Fibroblast of pulmonary artery (primary cell): Measurements from ENCODE around the gene NBAS.

Experiments
- DNase-seq: peaks from one replicate; pipeline ENCODE4 v3.0.0-alpha.2; 2010; ENCODE audit warnings: low read depth
- H3K4me3 ChIP-seq: replicated peaks from 2 replicates; pipeline ENCODE4 v1.5.1; 2011; ENCODE audit warnings: low read depth, mild to moderate bottlenecking, control low read depth, low read length, moderate library complexity
- TF ChIP-seq, protein P1 (sequence below): IDR thresholded peaks from 2 replicates; pipeline ENCODE4 v1.5.1; 2011; ENCODE audit warnings: mild to moderate bottlenecking, control low read depth, low read length, inconsistent platforms; ENCODE audit errors: missing control alignments

The NBAS gene

DNA sequence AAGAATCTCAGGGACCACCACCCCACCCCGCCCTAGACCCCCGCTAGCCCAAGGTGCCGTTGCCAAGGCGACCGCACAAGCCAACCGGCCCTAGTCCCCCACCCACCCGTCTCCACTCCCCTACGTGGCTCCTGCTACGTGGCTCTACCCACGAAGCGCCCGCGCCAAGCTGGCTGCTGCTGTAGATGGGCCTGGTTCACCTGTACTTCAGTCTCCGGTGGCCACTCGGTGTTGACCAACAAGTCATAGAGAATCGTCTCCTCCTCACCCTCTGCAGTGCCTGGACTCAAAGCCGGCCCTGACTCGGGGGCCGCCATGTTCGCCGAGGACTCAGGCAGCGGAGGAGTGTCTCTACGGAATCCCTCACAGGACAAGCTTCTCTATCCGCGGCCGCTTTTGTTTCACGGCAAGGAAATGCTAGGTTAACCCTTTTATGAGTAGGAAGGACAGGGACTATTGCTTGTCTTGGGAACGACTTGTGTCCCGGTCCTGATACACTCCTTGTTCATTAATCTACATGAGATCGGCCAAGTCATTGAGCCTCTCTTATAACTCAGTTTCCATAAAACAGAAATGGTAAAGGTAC lies at the start of gene NBAS:
Gene NBAS (minus strand): TSS at position 347 of the 586 bp plus-strand sequence. CDS start 30 bp downstream, at position 317.
- peak; percentile 90 for DNase-seq
- TF ChIP-seq, protein P1, sequence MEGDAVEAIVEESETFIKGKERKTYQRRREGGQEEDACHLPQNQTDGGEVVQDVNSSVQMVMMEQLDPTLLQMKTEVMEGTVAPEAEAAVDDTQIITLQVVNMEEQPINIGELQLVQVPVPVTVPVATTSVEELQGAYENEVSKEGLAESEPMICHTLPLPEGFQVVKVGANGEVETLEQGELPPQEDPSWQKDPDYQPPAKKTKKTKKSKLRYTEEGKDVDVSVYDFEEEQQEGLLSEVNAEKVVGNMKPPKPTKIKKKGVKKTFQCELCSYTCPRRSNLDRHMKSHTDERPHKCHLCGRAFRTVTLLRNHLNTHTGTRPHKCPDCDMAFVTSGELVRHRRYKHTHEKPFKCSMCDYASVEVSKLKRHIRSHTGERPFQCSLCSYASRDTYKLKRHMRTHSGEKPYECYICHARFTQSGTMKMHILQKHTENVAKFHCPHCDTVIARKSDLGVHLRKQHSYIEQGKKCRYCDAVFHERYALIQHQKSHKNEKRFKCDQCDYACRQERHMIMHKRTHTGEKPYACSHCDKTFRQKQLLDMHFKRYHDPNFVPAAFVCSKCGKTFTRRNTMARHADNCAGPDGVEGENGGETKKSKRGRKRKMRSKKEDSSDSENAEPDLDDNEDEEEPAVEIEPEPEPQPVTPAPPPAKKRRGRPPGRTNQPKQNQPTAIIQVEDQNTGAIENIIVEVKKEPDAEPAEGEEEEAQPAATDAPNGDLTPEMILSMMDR = no peak
- peak within 1 kb of the TSS; percentile 79 for H3K4me3 ChIP-seq

DNA sequence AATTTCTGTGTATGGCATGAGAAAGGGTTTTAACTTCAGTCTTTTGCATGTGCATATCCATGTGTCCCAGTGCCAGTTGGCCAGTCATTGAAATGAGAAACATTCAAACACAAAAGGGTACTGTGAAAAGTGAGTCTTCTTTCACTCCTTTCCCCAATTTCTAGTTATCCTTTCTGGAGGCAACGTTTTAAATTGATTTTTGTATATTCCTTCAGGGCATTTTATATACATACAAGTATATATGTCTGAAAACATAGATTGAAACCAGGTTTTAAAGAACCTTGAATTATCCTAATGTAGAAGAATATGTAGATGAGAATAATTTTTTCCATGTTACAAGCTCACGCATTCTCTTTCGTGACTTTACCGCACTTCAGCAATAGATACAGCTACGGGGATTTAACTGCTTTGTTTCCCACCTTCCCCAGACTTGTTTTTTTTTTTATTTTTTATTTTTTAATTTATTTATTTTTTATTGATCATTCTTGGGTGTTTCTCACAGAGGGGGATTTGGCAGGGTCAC lies 49.4 kb upstream of the NBAS start:
- H3K4me3 ChIP-seq = no peak overlapping the region
- TF ChIP-seq, protein P1 = no peak
- DNase-seq = no peak

DNA sequence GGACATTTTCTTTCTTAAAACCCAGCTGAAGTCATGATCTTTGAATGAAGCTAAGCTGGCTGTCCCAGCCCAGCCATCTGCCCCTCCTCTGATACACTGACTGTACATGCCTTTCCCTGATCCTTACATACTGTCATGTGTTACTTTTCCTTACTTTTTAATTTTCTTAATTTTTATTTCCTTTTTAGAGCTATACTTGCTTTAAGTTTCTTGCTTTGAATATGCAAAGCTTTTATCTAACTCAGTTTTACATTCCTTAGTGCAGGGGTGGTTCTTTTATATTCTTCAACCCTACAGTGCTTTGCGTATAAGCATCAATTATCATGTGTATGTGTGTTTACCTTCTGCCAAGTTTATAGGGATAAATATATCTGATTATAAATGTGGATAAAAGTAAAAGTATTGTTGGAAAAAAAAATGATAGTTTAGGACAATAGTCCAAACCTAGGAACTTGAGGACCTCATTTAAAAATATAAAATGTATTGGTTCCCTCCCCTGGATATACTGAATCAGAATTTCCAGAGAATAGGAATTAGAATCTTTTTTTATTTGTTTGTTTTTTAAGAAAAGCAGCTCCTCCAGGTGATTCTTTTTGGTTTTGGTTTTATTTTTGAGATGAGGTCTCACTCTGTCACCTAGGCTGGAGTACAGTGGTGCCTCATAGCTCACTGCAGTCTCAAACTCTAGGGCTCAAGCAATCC lies 48.4 kb upstream of the NBAS start:
- no peak for DNase-seq
- TF ChIP-seq, protein P1 = no peak
- no peak overlapping the region for H3K4me3 ChIP-seq

DNA sequence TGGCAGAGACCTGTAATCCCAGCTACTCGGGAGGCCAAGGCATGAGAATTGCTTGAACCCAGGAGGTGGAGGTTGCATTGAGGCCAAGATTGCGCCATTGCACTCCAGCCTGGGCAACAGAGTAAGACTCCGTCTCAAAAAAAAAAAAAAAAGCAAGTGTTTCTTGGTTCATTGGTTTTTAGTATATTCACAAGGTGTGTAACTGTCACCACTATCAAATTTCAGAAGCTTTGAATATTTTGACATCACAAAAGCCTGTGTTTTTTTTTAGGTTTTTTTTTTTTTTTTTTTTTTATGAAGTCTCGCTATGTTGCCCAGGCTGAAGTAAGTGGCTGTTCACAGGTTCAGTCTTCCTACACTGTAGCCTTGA lies 47.2 kb upstream of the NBAS start:
- no peak overlapping the region for H3K4me3 ChIP-seq
- TF ChIP-seq, protein P1 = no peak
- no peak for DNase-seq

DNA sequence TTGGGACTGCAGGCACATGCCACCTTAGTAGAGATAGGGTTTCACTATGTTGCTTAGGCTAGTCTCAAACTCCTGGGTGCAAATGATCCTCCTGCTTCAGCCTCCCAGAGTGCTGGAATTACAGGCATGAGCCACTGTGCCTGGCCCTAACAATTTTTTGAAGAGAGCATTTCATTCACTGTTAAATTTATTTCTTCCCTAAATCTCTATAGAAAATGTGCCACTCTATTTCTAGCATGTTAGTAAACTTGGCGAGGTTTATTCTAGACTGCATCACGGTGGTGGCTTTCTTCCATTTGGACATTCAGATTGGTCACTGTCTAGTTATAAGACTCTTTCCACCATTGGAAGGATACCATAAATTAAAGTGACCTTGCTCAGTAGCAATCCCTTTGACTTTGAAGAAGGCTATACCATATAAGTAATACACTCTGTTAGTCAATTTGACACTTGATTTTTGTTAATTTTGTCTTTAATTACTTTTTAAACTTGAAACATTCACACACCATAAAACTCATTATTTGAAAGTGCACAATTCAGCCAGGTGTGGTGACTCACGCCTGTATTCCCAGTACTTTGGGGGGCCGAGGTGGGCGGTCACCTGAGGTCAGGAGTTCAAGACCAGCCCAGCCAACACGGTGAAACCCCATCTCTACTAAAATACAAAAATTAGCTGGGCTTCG lies 46.7 kb upstream of the NBAS start:
- DNase-seq = no peak
- H3K4me3 ChIP-seq = no peak overlapping the region
- TF ChIP-seq, protein P1 = no peak

DNA sequence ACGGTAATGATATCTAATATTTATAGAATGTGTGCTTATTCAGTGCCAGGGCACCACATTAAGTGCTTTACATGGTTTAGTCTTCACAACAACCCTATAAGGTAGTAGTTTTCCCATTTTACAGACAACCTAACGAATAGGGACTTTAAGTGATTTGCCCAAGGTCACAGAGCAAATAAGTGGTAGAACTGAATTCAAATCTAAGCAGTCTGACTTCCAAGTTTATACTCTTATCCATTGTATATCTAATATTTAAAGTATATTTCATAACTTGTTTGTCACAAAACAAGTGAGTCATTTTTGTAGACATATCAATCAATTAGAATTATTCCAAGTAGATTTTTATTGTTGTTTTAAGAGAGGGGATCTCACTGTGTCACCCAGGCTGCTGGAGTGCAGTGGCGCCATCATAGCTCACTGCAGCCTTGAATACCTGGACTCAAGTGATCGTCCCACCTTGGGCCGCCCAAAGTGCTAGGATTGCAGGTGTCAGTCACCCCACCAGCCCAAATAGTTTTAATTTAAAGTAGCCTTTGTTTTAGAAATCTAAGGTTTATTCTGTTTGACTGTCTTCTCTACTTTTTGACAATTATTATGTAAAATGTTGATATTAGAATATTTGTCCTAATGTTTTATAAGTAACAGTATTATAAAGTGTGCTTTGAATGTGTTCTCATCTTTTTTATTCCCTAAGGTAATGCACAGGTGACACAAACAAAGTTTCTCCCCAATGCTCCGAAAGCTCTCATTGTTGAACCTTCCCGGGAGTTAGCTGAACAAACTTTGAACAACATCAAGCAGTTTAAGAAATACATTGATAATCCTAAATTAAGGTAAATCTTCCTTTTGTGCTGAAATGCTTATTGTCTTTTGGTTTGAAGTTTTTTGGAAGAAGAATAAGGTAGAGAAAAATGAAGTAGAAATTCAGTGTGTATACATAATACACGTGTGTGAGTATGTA lies 45.6 kb upstream of the NBAS start:
- H3K4me3 ChIP-seq = no peak overlapping the region
- DNase-seq = no peak
- TF ChIP-seq, protein P1 = no peak
